HL-60 (cell line): Measurements from ENCODE around the gene SMARCB1.

Experiments used
- DNase-seq, 2 experiments: peaks; one replicate each; pipeline ENCODE4 v3.0.0-alpha.2; 2010 to 2020; ENCODE audit warnings: low read depth in 1 of 2, low spot score in 1 of 2
- H3K27ac ChIP-seq: fragments of 250-450 bp; sonication (Bioruptor Pico); replicated peaks from 2 replicates; pipeline ENCODE4 v1.5.1; 2020; ENCODE audit warnings: mild to moderate bottlenecking, moderate library complexity
- H3K27me3 ChIP-seq: fragments of 250-450 bp; sonication (Bioruptor Pico); 2 replicates; pipeline ENCODE4 v1.5.1; 2021; ENCODE audit warnings: mild to moderate bottlenecking, moderate library complexity; ENCODE audit not compliant: insufficient read depth, poor library complexity, severe bottlenecking
- H3K4me3 ChIP-seq: replicated peaks from 2 replicates; pipeline ENCODE4 v1.5.1; 2011; ENCODE audit warnings: mild to moderate bottlenecking, control low read depth, low read length; ENCODE audit not compliant: insufficient read depth
- CTCF ChIP-seq: IDR thresholded peaks from one replicate; pipeline ENCODE4 v1.5.1; 2011; ENCODE audit warnings: low read length, control low read depth, inconsistent platforms; ENCODE audit not compliant: insufficient read depth
- GABPA ChIP-seq: IDR thresholded peaks from 2 replicates; pipeline ENCODE4 v1.6.1; 2012; ENCODE audit warnings: low read depth
- POLR2AphosphoS5 ChIP-seq: IDR thresholded peaks from 2 replicates; pipeline ENCODE4 v1.6.1; 2012; ENCODE audit warnings: low read depth
- REST ChIP-seq: IDR thresholded peaks from 2 replicates; pipeline ENCODE4 v1.6.1; 2012; ENCODE audit warnings: low read depth; ENCODE audit not compliant: insufficient replicate concordance
- SPI1 ChIP-seq: IDR thresholded peaks from 2 replicates; pipeline ENCODE4 v1.6.1; 2012; ENCODE audit warnings: low read depth, mild to moderate bottlenecking, borderline replicate concordance

The SMARCB1 gene

GRCh38 chr22:23787600-23787896 is 782 bp downstream of the SMARCB1 start:
- DNase-seq = no peak
- Histone ChIP-seq H3K27me3 (no peaks in the 10 kb centered on the region), H3K4me3 (peak overlapping the region; percentile 73), H3K27ac (peak overlapping the region; percentile 97)
- TF ChIP-seq GABPA (no peak), SPI1 (no peak), REST (no peak), CTCF (no peak), POLR2AphosphoS5 (no peak)

GRCh38 chr22:23787910-23788309 is 1.1 kb downstream of the SMARCB1 start:
- no peak for DNase-seq
- H3K27me3 ChIP-seq = no peaks in the 10 kb centered on the region
- TF ChIP-seq CTCF = no peak
- TF ChIP-seq SPI1 = no peak
- TF ChIP-seq GABPA = no peak
- no peak for TF ChIP-seq POLR2AphosphoS5
- no peak for TF ChIP-seq REST
- H3K27ac ChIP-seq = peak overlapping the region; percentile 97; the same call in 1 of the 2 replicates
- peak overlapping the region; percentile 73 for H3K4me3 ChIP-seq

GRCh38 chr22:23789121-23789520 is 2.4 kb downstream of the SMARCB1 start:
- H3K27me3 ChIP-seq = no peaks in the 10 kb centered on the region
- DNase-seq = no peak
- no peak overlapping the region for H3K4me3 ChIP-seq
- no peak overlapping the region for H3K27ac ChIP-seq
- TF ChIP-seq GABPA (no peak), POLR2AphosphoS5 (no peak)

GRCh38 chr22:23789638-23790037 is 2.9 kb downstream of the SMARCB1 start:
- no peak for TF ChIP-seq REST
- TF ChIP-seq CTCF = no peak
- no peak for TF ChIP-seq POLR2AphosphoS5
- TF ChIP-seq GABPA = no peak
- no peak for TF ChIP-seq SPI1
- no peaks in the 10 kb centered on the region for H3K27me3 ChIP-seq
- H3K4me3 ChIP-seq = no peak overlapping the region
- DNase-seq = no peak
- no peak overlapping the region for H3K27ac ChIP-seq
